ENCODE measurements around the gene TIMP3. TPM values are rescaled to one million over a fixed set of nuclear protein-coding genes. Genes with fewer than 3 reads are reported as not detected.

The TIMP3 gene
- total RNA-seq, 2 donors from 2014 or later = 6.3 to 17.1 TPM

GRCh38 chr22:32820131-32821119 lies 18.9 kb downstream of the TIMP3 start:
- WGBS, 2 experiments (ENCODE audit: insufficient coverage in 1 of 2, insufficient read length in 1 of 2) = 86 to 96% methylated on average over 3 to 7 of the region's 13 CpGs
- Histone ChIP-seq H3K4me1 (ENCODE audit: control insufficient read depth, insufficient read depth, low read length) (no peaks in the 10 kb centered on the region), H3K27ac (ENCODE audit: low read depth, low read length) (no peak overlapping the region), H3K9me3 (ENCODE audit: control insufficient read depth, low read length) (no peaks in the 10 kb centered on the region), H3K9ac (ENCODE audit: extremely low read depth, low read length, poor library complexity, severe bottlenecking) (no peak overlapping the region), H3K36me3 (ENCODE audit: control insufficient read depth, insufficient read depth, low read length) (peaks cover 14% of the 10 kb centered on the region), H3K27me3 (ENCODE audit: control insufficient read depth, insufficient read depth, low read length, poor library complexity, severe bottlenecking) (no peaks in the 10 kb centered on the region), H3K4me3 (ENCODE audit: low read length) (no peak overlapping the region)
- H3K27ac Mint-ChIP-seq = no peak overlapping the region
- H3K36me3 Mint-ChIP-seq (ENCODE audit: low read depth) = no peaks in the 10 kb centered on the region
- H3K27me3 Mint-ChIP-seq (ENCODE audit: insufficient read depth) = no peaks in the 10 kb centered on the region
- no peak for DNase-seq
- TF ChIP-seq, protein P1, sequence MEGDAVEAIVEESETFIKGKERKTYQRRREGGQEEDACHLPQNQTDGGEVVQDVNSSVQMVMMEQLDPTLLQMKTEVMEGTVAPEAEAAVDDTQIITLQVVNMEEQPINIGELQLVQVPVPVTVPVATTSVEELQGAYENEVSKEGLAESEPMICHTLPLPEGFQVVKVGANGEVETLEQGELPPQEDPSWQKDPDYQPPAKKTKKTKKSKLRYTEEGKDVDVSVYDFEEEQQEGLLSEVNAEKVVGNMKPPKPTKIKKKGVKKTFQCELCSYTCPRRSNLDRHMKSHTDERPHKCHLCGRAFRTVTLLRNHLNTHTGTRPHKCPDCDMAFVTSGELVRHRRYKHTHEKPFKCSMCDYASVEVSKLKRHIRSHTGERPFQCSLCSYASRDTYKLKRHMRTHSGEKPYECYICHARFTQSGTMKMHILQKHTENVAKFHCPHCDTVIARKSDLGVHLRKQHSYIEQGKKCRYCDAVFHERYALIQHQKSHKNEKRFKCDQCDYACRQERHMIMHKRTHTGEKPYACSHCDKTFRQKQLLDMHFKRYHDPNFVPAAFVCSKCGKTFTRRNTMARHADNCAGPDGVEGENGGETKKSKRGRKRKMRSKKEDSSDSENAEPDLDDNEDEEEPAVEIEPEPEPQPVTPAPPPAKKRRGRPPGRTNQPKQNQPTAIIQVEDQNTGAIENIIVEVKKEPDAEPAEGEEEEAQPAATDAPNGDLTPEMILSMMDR (conservative IDR thresholded peaks at IDR 0.05) = no peak
- no peak overlapping the region for H3K4me3 Mint-ChIP-seq
- peaks cover 36% of the 10 kb centered on the region for H3K4me1 Mint-ChIP-seq
- no peaks in the 10 kb centered on the region for H3K9me3 Mint-ChIP-seq

DNA sequence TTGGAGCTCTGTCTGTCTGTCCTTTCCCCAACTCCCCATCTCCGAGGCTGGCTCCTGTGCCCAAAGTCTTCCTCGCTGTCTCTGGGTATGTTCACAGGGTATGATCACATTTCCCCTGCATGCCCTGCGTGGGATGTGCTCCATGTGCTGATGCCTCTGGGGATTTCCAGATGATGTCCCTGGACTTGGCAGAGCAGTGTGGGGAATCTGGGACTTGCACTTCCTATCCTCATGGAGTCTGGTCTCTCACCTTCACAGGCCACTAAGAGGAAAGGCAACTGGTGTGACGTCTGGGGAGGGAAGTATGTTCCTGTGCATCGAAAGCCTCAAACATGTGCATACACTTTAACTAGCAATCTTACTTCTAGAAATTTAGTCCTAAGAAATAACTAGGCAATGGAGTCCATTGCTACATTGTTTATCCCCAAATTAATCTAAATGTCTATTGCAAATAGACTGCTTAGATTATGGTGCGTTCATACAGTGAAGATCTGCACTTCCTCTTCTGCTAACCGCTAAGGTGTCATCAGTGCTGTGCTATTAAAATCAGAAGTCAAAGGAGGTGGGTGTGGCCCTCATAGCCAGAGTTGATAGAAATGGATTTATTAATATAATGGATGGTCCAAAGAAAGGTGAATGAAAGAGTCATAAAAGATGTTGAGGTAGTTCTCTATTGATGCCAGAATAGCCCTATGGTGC lies 20.8 kb downstream of the TIMP3 start:
- DNase-seq = no peak
- 89 to 93% methylated on average over 2 to 6 of the region's 7 CpGs for WGBS, 2 experiments (ENCODE audit: insufficient coverage in 1 of 2, insufficient read length in 1 of 2)
- Mint-ChIP-seq H3K9me3 (no peaks in the 10 kb centered on the region), H3K27ac (peak overlapping the region; percentile 48), H3K27me3 (ENCODE audit: insufficient read depth) (no peaks in the 10 kb centered on the region), H3K36me3 (ENCODE audit: low read depth) (no peaks in the 10 kb centered on the region), H3K4me1 (peaks cover 25% of the 10 kb centered on the region), H3K4me3 (no peak overlapping the region)
- Histone ChIP-seq H3K9me3 (ENCODE audit: control insufficient read depth, low read length) (no peaks in the 10 kb centered on the region), H3K4me1 (ENCODE audit: control insufficient read depth, insufficient read depth, low read length) (no peaks in the 10 kb centered on the region), H3K4me3 (ENCODE audit: low read length) (no peak overlapping the region), H3K36me3 (ENCODE audit: control insufficient read depth, insufficient read depth, low read length) (peaks cover 14% of the 10 kb centered on the region), H3K9ac (ENCODE audit: extremely low read depth, low read length, poor library complexity, severe bottlenecking) (no peak overlapping the region), H3K27me3 (ENCODE audit: control insufficient read depth, insufficient read depth, low read length, poor library complexity, severe bottlenecking) (no peaks in the 10 kb centered on the region), H3K27ac (ENCODE audit: low read depth, low read length) (no peak overlapping the region)
- TF ChIP-seq, protein P1 (conservative IDR thresholded peaks at IDR 0.05) = no peak

- Histone ChIP-seq H3K9me3 (ENCODE audit: control insufficient read depth, low read length) (no peaks in the 10 kb centered on the region), H3K9ac (ENCODE audit: extremely low read depth, low read length, poor library complexity, severe bottlenecking) (no peak overlapping the region), H3K27ac (ENCODE audit: low read depth, low read length) (no peak overlapping the region), H3K4me1 (ENCODE audit: control insufficient read depth, insufficient read depth, low read length) (no peaks in the 10 kb centered on the region), H3K36me3 (ENCODE audit: control insufficient read depth, insufficient read depth, low read length) (peaks cover 14% of the 10 kb centered on the region), H3K4me3 (ENCODE audit: low read length) (no peak overlapping the region), H3K27me3 (ENCODE audit: control insufficient read depth, insufficient read depth, low read length, poor library complexity, severe bottlenecking) (no peaks in the 10 kb centered on the region)
- Mint-ChIP-seq H3K27ac (no peak overlapping the region), H3K36me3 (ENCODE audit: low read depth) (no peaks in the 10 kb centered on the region), H3K4me1 (peaks cover 17% of the 10 kb centered on the region), H3K9me3 (no peaks in the 10 kb centered on the region), H3K4me3 (no peak overlapping the region), H3K27me3 (ENCODE audit: insufficient read depth) (no peaks in the 10 kb centered on the region)
- WGBS, 2 experiments (ENCODE audit: insufficient coverage in 1 of 2, insufficient read length in 1 of 2) = 59 to 60% methylated on average over 5 to 9 of the region's 10 CpGs
- DNase-seq = peak; percentile 92
- TF ChIP-seq, protein P1 (conservative IDR thresholded peaks at IDR 0.05) = peak; percentile 86
These were observed 21.7 kb downstream of the TIMP3 start for GRCh38 chr22:32823024-32823730.
